Liver (tissue), 9 donors: ENCODE data around the gene COL4A4. TPM values are rescaled to one million over a fixed set of nuclear protein-coding genes. Genes with fewer than 3 reads are reported as not detected.

Source experiments
- DNase-seq: peaks from one replicate; pipeline ENCODE4 v3.0.0-alpha.2; 2017; ENCODE audit warnings: low spot score
- H3K27ac ChIP-seq, 2 donors: one replicate each; pipeline ENCODE4 v1.7.0; 2013; ENCODE audit warnings: inconsistent platforms in 2 of 2, low read length in 2 of 2, control low read depth in 1 of 2, low read depth in 1 of 2, mild to moderate bottlenecking in 1 of 2
- H3K27me3 ChIP-seq, 4 donors: one replicate each; pipeline versions ENCODE4 v1.6.1 to v1.7.0; 2013; ENCODE audit warnings: low read length in 3 of 4, inconsistent platforms in 1 of 4, mild to moderate bottlenecking in 1 of 4, moderate library complexity in 1 of 4; ENCODE audit not compliant: control insufficient read depth in 4 of 4, insufficient read depth in 4 of 4
- H3K36me3 ChIP-seq, 4 donors: one replicate each; pipeline versions ENCODE4 v1.6.1 to v1.7.0; 2013; ENCODE audit warnings: low read length in 3 of 4, mild to moderate bottlenecking in 3 of 4, low read depth in 1 of 4, moderate library complexity in 1 of 4; ENCODE audit not compliant: control insufficient read depth in 4 of 4, insufficient read depth in 3 of 4
- H3K4me1 ChIP-seq, 4 donors: one replicate each; pipeline versions ENCODE4 v1.6.1 to v1.7.0; 2013; ENCODE audit warnings: low read length in 3 of 4, mild to moderate bottlenecking in 3 of 4, moderate library complexity in 1 of 4; ENCODE audit not compliant: control insufficient read depth in 4 of 4, insufficient read depth in 4 of 4
- H3K4me3 ChIP-seq, 3 donors: one replicate each; pipeline versions ENCODE4 v1.6.1 to v1.7.0; 2013; ENCODE audit warnings: low read length in 3 of 3, control low read depth in 1 of 3, low read depth in 1 of 3, mild to moderate bottlenecking in 1 of 3
- H3K9ac ChIP-seq, 2 donors: one replicate each; pipeline ENCODE4 v1.7.0; 2013; ENCODE audit warnings: low read length in 2 of 2, mild to moderate bottlenecking in 2 of 2, moderate library complexity in 2 of 2, control low read depth in 1 of 2, low read depth in 1 of 2
- H3K9me3 ChIP-seq, 4 donors: one replicate each; pipeline versions ENCODE4 v1.6.1 to v1.7.0; 2013; ENCODE audit warnings: low read length in 3 of 4; ENCODE audit not compliant: control insufficient read depth in 4 of 4
- FOXA2 ChIP-seq: IDR thresholded peaks from 2 replicates; pipeline ENCODE4 v1.6.1; 2016; ENCODE audit warnings: antibody characterized with exemption
- GABPA ChIP-seq, 2 donors: IDR thresholded peaks in 1 of 2; conservative IDR thresholded peaks in 1 of 2; 2 replicates each; pipeline ENCODE4 v1.6.1; 2016; ENCODE audit warnings: antibody characterized with exemption in 2 of 2, mild to moderate bottlenecking in 1 of 2, moderate library complexity in 1 of 2
- HNF4A ChIP-seq, 2 donors: conservative IDR thresholded peaks; 2 replicates each; pipeline ENCODE4 v1.6.1; 2016; ENCODE audit warnings: antibody characterized with exemption in 2 of 2, mild to moderate bottlenecking in 2 of 2
- HNF4G ChIP-seq: IDR thresholded peaks from 2 replicates; pipeline ENCODE4 v1.6.1; 2016; ENCODE audit warnings: antibody characterized with exemption
- JUND ChIP-seq, 2 donors: IDR thresholded peaks; 2 replicates each; pipeline ENCODE4 v1.6.1; 2016; ENCODE audit warnings: antibody characterized with exemption in 2 of 2
- MAX ChIP-seq: IDR thresholded peaks from 2 replicates; pipeline ENCODE4 v1.6.1; 2016; ENCODE audit warnings: antibody characterized with exemption
- RAD21 ChIP-seq, 2 donors: IDR thresholded peaks; 2 replicates each; pipeline ENCODE4 v1.6.1; 2016; ENCODE audit warnings: antibody characterized with exemption in 2 of 2, mild to moderate bottlenecking in 2 of 2
- RXRA ChIP-seq, 2 donors: IDR thresholded peaks; 2 replicates each; pipeline ENCODE4 v1.6.1; 2017 to 2018; ENCODE audit warnings: antibody characterized with exemption in 2 of 2, mild to moderate bottlenecking in 1 of 2
- SP1 ChIP-seq: IDR thresholded peaks from 2 replicates; pipeline ENCODE4 v1.6.1; 2018; ENCODE audit warnings: antibody characterized with exemption, mild to moderate bottlenecking
- TAF1 ChIP-seq: conservative IDR thresholded peaks from 2 replicates; pipeline ENCODE4 v1.6.1; 2016; ENCODE audit warnings: antibody characterized with exemption, mild to moderate bottlenecking
- YY1 ChIP-seq: IDR thresholded peaks from 2 replicates; pipeline ENCODE4 v1.6.1; 2016; ENCODE audit warnings: antibody characterized with exemption, mild to moderate bottlenecking
- ZBTB33 ChIP-seq: IDR thresholded peaks from 2 replicates; pipeline ENCODE4 v1.6.1; 2016; ENCODE audit warnings: antibody characterized with exemption
- WGBS: extraction: QIAGEN DNeasy Blood & Tissue Kit; methylation state at CpG from one replicate; pipeline ENCODE4 v1.1.7; 2013; 5-methylcytosine and 5-hydroxymethylcytosine counted together
- polyA plus RNA-seq, 2 donors: library from polyadenylated mRNA; stranded (reverse) in 1 of 2; unstranded in 1 of 2; fragments of 200-250 nt in 1 of 2; fragments of >200 nt in 1 of 2; fragmentation: Nextera tagmentation in 1 of 2; extraction: Ambion mirVana in 1 of 2; gene quantifications; one replicate each; pipeline versions ENCODE4 v1.2.1 to v1.2.3, GENCODE V29; 2013 to 2015
- total RNA-seq, 2 donors: library from RNA; depleted of rRNA; stranded (reverse); fragments of >200 nt; gene quantifications; one replicate each; pipeline ENCODE4 v1.2.3, GENCODE V29; 2014
- TF ChIP-seq, protein P1 (sequence below): fragments of 150-350 bp; IDR thresholded peaks from 2 replicates; pipeline ENCODE4 v1.5.1; 2017; ENCODE audit warnings: improper control_type of control experiment, low read depth, low read length; ENCODE audit not compliant: missing input control
- donor health status: healthy.
- donor health status: healthy.
- donor health status: healthy.
- donor health status: healthy.
- donor health status: healthy.

Gene COL4A4
- total and polyA plus RNA-seq, 4 donors: 0.14 to 3.8 (median 0.82) TPM

- TF ChIP-seq, protein P1, sequence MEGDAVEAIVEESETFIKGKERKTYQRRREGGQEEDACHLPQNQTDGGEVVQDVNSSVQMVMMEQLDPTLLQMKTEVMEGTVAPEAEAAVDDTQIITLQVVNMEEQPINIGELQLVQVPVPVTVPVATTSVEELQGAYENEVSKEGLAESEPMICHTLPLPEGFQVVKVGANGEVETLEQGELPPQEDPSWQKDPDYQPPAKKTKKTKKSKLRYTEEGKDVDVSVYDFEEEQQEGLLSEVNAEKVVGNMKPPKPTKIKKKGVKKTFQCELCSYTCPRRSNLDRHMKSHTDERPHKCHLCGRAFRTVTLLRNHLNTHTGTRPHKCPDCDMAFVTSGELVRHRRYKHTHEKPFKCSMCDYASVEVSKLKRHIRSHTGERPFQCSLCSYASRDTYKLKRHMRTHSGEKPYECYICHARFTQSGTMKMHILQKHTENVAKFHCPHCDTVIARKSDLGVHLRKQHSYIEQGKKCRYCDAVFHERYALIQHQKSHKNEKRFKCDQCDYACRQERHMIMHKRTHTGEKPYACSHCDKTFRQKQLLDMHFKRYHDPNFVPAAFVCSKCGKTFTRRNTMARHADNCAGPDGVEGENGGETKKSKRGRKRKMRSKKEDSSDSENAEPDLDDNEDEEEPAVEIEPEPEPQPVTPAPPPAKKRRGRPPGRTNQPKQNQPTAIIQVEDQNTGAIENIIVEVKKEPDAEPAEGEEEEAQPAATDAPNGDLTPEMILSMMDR: no peak
- TF ChIP-seq RXRA (IDR thresholded peaks at IDR 0.05): no peak
- TF ChIP-seq MAX: no peak
- no peak for TF ChIP-seq JUND (IDR thresholded peaks at IDR 0.05)
- no peak for TF ChIP-seq GABPA (IDR thresholded peaks at IDR 0.05 in 1 of 2, conservative IDR thresholded peaks at IDR 0.05 in 1 of 2)
- TF ChIP-seq FOXA2: no peak
Measured at GRCh38 chr2:227117852-227118251, 46.2 kb downstream of the COL4A4 start (continued).

- no peak for DNase-seq
- H3K27me3 ChIP-seq: no peaks in the 10 kb centered on the region
- WGBS: 81% methylated on average over 1 of the region's 1 CpG
Measured at GRCh38 chr2:227117027-227117426, 47.0 kb downstream of the COL4A4 start.

DNA sequence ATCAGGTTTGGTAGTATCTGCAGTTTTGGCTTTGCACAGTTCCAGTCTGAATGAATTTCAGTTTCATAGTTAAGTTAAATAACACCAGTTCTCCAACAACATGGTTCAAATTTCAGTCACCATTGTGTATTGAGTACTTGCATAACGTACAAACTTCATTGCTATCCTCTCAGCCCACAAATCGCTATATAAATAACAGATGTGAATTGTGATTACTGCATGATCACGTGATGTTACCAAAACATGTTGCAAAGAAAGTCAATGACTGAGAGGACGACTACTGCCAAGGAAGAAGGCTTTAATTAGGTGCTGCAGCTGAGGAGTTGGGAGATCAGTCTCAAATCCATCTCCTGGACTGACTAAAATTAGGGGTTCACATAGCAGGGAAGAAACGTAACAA lies 48.2 kb downstream of the COL4A4 start:
- Histone ChIP-seq H3K27ac (no peak overlapping the region), H3K9me3 (no peaks in the 10 kb centered on the region), H3K9ac (no peak overlapping the region), H3K4me3 (no peak overlapping the region), H3K4me1 (no peaks in the 10 kb centered on the region), H3K27me3 (no peaks in the 10 kb centered on the region), H3K36me3 (no peaks in the 10 kb centered on the region)
- DNase-seq: no peak
- no peak for TF ChIP-seq GABPA (IDR thresholded peaks at IDR 0.05 in 1 of 2, conservative IDR thresholded peaks at IDR 0.05 in 1 of 2)
- 75% methylated on average over 5 of the region's 5 CpGs for WGBS

More at GRCh38 chr2:227117027-227117426, 47.0 kb downstream of the COL4A4 start:
- Histone ChIP-seq H3K36me3 (no peaks in the 10 kb centered on the region), H3K4me3 (no peak overlapping the region), H3K4me1 (no peaks in the 10 kb centered on the region), H3K9ac (no peak overlapping the region), H3K9me3 (no peaks in the 10 kb centered on the region), H3K27ac (no peak overlapping the region)
- TF ChIP-seq RXRA (IDR thresholded peaks at IDR 0.05) (no peak), ZBTB33 (no peak), RAD21 (IDR thresholded peaks at IDR 0.05) (no peak), HNF4G (no peak), TAF1 (no peak), HNF4A (conservative IDR thresholded peaks at IDR 0.05) (no peak), YY1 (no peak), FOXA2 (no peak), SP1 (no peak), MAX (no peak)
